NCI-H1694 (cell line): Measurements from ENCODE around the gene ATG2B.
"Not testable (repeated sequence)": the region's sequence is repeated elsewhere in the genome, so short reads cannot be mapped to it uniquely, and the experiment has no call there.

ENCODE experiments used
- DNase-seq: peaks from one replicate; lab custom pipeline; 2025; lab: John Stamatoyannopoulos, UW

ATG2B gene

GRCh38 chr14:96252323-96252998 is 110.7 kb downstream of the ATG2B start:
- DNase-seq, result peak; percentile 81

GRCh38 chr14:96251656-96252155 is 111.4 kb downstream of the ATG2B start:
- no peak for DNase-seq

DNA sequence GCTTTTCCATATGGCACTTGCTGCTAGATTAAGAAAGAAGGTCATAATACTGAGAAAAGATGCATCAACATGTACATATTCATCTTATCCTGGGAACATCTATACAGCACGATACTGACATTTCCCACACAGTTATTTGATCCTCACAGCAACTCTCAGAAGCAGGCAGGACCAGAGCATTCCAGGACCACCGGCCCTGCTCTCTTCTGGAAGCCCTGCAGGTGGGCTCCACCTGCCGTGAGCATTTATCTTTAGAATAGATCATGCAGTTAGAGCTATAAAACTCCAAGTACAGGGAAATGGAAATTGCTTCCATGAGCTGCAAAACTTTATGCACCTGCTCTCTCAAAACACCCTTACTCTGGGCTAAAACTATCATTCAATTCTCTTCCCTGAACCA is 112.7 kb downstream of the ATG2B start:
- no peak for DNase-seq

- no peak for DNase-seq
Measured at GRCh38 chr14:96249029-96249428, 114.1 kb downstream of the ATG2B start.

DNA sequence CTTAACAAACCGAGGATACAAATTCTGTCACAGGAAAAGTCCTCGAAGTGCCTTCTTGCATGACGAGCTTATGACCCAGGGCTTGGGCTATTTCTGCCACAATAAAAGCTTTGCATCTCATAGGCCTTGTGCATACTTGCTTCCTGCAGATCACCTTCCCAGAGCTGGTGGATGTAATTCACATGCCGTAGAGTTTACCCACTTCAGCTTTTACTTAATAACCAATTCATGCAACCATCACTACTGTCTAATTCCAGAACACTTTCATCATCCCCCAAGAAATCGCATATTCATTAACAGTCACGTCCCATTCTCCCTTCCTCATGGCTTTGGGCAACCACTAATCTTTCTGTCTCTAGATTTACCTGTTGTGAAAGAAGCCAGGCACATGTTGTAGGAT is 116.1 kb downstream of the ATG2B start:
- no peak for DNase-seq

DNA sequence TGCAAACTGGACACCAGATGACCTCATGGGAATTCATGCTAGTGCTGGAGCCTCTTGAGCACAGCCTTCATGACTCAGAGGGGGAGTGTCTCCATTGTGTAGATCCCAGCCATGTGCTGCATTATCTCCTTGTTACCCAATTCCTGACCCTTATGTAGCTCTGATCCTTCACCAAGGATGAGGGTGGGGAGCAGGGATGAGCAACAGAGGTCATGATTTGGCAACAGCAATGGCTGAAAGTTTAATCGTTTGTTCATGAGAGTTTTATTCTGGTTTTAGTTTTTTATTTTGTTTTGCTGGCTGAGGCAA is 116.6 kb downstream of the ATG2B start:
- no peak for DNase-seq

GRCh38 chr14:96245710-96246538 is 117.2 kb downstream of the ATG2B start:
- no peak for DNase-seq

- DNase-seq, result not testable (repeated sequence)
Measured at GRCh38 chr14:96245074-96245473, 118.1 kb downstream of the ATG2B start.

GRCh38 chr14:96243785-96244184 is 119.4 kb downstream of the ATG2B start:
- DNase-seq, result peak; percentile 46

DNA sequence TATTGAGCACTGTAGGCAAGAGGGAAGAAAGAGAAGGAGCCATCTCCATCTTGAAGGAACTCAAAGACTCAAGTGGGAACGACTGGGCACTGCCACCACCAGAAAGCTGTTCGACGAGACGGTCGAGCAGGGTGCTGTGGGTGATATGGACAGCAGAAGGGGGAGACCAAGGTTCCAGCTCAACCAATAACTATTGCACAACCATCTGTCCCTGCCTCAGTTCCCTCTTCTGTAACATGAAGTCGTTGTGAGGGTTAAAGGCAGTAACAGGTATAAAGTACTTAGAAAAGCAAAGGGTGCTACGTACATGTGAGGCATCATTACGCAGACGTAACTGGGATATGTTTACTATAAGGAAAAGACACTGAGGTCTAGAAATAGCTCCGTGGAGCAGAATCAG is 121.0 kb downstream of the ATG2B start:
- no peak for DNase-seq

GRCh38 chr14:96240641-96241040 is 122.5 kb downstream of the ATG2B start:
- DNase-seq, result no peak

GRCh38 chr14:96239711-96240141 is 123.4 kb downstream of the ATG2B start:
- no peak for DNase-seq

DNA sequence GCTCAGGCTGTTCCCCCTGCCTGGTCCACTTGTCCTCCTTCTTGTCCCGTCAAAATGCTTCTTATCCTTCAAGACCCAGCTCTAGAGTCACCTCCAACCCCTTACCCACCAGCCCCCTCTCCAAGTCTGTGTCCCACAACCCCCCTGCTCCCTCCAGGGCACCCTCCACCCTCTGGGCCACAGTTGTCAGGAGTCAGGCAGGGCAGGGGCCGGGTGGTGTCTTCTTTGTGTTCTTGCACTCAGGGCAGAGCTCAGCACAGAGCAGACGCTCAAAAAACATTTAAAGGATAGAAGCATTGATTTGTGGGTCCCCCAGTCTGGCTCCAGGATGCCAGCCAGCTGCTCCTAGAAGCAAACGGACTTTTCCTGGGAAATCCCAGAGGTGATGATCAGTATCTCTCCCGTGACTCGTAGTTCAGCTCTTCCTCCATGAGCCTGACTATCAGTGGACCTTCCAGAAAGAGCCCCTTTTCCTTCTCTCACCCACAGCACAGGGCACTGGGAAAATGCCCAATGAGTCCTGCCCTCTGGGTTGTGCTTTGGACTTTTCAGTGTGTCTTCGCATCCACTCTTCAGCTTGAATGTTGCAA is 124.4 kb downstream of the ATG2B start:
- no peak for DNase-seq

GRCh38 chr14:96237641-96238040 is 125.5 kb downstream of the ATG2B start:
- no peak for DNase-seq

- no peak for DNase-seq
Measured at GRCh38 chr14:96235426-96235825, 127.7 kb downstream of the ATG2B start.

DNA sequence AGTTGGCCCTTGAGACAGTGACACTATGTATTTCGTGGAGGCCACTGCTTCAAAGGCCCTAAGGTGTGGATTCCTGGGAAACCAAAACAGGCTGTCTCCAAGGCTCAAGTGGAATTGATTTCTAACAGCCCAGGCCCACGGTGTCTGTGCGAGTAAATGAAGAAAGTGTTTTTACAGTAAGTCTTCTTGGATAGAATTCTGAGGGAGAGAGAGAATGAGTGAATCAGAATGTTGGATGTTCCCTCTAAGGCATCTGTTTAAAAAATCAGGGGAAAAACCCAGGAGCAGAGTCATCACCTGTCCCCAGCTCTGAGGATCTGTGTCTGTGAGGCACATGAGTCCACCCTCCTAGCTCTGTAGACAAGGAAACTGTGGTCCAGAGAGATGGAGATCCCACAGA is 129.5 kb downstream of the ATG2B start:
- DNase-seq, result no peak

DNA sequence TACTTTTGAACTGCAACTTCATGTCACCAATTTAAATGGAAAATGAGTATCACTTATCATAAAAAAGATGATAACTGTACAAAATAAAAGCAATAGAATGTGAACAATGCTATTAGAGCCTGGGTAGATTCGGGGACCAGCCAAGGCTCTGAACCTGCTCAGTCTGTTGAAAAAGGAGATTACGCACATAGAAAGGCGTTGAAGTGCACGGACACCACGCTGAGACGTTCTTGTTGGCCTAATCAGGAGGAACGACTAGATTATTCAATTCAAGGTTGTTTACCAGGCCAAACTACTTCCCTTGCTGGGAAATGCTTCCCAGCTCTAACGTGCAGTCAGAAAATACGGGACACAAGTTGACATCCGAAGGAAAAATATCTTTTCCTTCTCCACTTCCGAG is 130.6 kb downstream of the ATG2B start:
- DNase-seq, result no peak

DNA sequence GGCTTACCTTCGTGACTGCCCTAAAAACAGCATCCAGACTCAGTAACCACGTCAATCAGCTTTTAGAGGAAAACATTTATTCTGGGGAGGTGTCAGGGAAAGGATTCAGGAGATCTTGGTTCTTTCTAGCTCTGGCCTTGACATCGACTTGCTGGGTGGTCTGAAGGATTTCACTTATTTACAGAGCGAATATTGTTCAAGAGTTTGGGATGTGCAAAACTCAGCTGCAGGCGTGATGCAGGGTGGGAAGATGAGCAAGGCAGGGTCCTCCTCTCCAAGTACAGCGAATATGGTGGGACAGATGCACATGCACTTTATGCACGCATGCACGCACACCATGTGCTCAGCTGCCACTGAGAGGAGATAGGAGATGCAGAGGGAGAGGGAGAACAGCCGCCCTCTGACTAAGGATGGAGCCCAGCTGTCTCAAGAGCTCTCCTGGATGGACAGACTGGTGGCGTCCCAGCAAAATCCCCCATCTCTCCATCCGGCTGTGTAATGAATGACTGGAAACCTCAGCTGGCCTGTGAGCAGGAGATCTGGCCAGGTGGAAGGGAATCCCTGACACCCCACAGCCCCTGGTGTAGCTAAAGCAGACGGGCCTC is 131.5 kb downstream of the ATG2B start:
- peak; percentile 92 for DNase-seq

DNA sequence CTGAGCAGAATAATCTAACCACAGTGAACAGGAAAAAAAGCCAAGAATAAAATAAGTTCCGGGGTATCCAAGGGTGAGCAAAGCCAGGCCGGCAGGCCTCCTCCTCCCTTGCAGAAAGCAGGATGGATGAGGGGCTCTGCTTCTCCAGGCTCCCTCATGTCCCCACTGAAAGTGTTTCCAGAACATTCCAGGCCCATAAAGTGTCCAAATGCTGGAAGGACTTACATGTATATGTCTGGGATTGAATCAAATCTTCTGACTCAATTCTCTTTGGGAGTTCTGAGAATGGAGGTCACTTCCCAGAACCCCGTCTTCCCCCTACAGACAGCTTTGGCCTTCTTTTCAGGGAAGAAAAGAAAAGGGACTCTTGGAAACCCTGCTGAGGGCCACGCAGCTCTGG is 132.1 kb downstream of the ATG2B start:
- DNase-seq, result no peak

DNA sequence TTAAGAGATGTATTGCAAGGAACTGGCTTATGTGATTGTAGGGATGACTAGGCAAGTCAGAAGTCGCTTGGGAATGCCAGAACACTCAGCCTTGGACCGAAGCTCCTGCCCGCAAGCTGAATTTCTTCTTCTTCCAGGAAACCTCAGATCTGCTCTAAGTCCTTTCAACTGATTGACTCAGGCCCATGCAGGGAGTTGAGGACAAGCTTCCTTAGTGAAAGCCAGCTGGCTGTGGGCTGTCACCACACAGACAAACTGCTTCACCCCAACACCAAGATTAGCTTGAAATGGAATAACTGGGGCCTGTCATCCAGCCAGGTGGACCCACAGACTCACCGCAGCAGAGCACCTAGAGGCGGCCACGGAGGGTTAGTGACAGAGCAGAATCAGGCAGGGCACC is 133.8 kb downstream of the ATG2B start:
- DNase-seq, result no peak
